Colonic mucosa (tissue), 4 donors: ENCODE data around the gene B4GAT1. TPM values are rescaled to one million over a fixed set of nuclear protein-coding genes. Genes with fewer than 3 reads are reported as not detected.

Source experiments
- DNase-seq: peaks from one replicate; pipeline ENCODE4 v3.0.0-alpha.2; 2020
- H3K27ac ChIP-seq: fragments of 200-600 bp; one replicate; pipeline ENCODE4 v1.8.0; 2021
- H3K27me3 ChIP-seq: fragments of 200-600 bp; one replicate; pipeline ENCODE4 v1.8.0; 2021
- H3K36me3 ChIP-seq: fragments of 200-600 bp; one replicate; pipeline ENCODE4 v1.8.0; 2021
- H3K4me1 ChIP-seq: fragments of 200-600 bp; one replicate; pipeline ENCODE4 v1.8.0; 2021; ENCODE audit warnings: mild to moderate bottlenecking
- H3K4me3 ChIP-seq: fragments of 200-600 bp; one replicate; pipeline ENCODE4 v1.8.0; 2021
- H3K9ac ChIP-seq, 2 donors: one replicate each; pipeline ENCODE4 v1.7.0; 2013; ENCODE audit warnings: control low read depth in 2 of 2, low read depth in 2 of 2, low read length in 2 of 2
- H3K9me3 ChIP-seq: fragments of 200-600 bp; one replicate; pipeline ENCODE4 v1.8.0; 2021
- intact Hi-C: fragments of 100-400 bp; cut with DNase I; formaldehyde crosslinking; loops from one replicate; pipeline ENCODE4 v1.14.1; 2022
- total RNA-seq, 2 donors: library from RNA; stranded (reverse); fragmentation: NEBNext Ultra II Directional in 1 of 2; extraction: Animal tissue kit (Norgen Biotek cat#: 25700) in 1 of 2; gene quantifications; one replicate each; pipeline ENCODE4 v1.2.1, GENCODE V29; 2021
- TF ChIP-seq, protein P1 (sequence below): fragments of 200-600 bp; IDR thresholded peaks from one replicate; pipeline ENCODE4 v1.8.0; 2022; ENCODE audit warnings: antibody characterized with exemption, mild to moderate bottlenecking
- donor health status: healthy.
- donor health status: DM: no; HTN: no; CAD: no.
- donor health status: DM: no; HTN: no; CAD: no.

B4GAT1 gene
- total RNA-seq, 2 donors from 2014 or later, result 14.2 to 20.2 TPM

DNA sequence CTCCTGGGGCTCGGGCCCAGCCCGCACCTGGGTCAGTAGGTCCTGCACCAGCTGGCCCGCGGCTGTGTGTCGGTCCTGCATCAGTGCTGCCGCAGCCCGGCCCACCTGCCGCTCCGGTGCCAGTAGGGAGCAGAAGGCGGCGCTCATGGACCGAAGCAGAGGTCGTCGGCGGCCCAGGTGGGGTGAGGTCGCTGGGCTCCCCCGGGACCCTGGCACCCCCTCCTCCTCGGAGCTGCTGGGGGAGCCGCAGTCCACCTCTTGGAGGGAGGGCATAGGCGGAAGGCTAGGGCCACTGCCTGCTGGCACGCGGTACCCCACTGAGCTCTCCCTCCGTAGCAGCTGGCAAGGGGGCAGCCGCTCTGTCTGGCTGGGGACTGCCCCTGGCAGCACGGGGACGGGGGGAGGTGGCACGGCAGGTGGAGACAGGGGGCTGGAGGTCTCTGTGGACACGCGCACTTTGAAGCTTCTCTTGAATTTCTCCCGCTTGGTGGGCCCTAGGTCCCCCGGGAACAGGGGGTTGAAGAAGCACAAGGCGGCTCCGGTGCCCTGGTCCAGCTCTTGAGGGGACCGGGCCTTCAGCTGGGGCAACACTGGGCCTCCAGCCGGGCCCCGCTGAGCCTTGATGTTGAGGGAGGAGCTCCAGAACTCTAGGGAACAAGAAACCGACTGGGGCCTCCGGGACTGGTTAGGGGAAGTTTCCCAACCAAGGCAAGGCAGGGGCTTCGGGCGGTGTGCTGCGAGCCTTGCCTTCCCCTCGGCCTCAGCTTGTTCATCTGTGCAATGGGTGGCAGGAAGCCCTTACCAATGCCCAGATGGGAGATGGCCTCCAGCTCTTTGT, 12.6 kb downstream of the B4GAT1 start:
- Histone ChIP-seq H3K36me3 (no peaks in the 10 kb centered on the region), H3K4me3 (no peak overlapping the region), H3K27ac (no peak overlapping the region), H3K9ac (peak overlapping the region; percentile 64 to 77), H3K9me3 (no peaks in the 10 kb centered on the region), H3K4me1 (peaks cover 16% of the 10 kb centered on the region), H3K27me3 (no peaks in the 10 kb centered on the region)
- DNase-seq, result no peak
- TF ChIP-seq, protein P1, sequence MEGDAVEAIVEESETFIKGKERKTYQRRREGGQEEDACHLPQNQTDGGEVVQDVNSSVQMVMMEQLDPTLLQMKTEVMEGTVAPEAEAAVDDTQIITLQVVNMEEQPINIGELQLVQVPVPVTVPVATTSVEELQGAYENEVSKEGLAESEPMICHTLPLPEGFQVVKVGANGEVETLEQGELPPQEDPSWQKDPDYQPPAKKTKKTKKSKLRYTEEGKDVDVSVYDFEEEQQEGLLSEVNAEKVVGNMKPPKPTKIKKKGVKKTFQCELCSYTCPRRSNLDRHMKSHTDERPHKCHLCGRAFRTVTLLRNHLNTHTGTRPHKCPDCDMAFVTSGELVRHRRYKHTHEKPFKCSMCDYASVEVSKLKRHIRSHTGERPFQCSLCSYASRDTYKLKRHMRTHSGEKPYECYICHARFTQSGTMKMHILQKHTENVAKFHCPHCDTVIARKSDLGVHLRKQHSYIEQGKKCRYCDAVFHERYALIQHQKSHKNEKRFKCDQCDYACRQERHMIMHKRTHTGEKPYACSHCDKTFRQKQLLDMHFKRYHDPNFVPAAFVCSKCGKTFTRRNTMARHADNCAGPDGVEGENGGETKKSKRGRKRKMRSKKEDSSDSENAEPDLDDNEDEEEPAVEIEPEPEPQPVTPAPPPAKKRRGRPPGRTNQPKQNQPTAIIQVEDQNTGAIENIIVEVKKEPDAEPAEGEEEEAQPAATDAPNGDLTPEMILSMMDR, result no peak
- intact Hi-C loops, result no loop called here

DNA sequence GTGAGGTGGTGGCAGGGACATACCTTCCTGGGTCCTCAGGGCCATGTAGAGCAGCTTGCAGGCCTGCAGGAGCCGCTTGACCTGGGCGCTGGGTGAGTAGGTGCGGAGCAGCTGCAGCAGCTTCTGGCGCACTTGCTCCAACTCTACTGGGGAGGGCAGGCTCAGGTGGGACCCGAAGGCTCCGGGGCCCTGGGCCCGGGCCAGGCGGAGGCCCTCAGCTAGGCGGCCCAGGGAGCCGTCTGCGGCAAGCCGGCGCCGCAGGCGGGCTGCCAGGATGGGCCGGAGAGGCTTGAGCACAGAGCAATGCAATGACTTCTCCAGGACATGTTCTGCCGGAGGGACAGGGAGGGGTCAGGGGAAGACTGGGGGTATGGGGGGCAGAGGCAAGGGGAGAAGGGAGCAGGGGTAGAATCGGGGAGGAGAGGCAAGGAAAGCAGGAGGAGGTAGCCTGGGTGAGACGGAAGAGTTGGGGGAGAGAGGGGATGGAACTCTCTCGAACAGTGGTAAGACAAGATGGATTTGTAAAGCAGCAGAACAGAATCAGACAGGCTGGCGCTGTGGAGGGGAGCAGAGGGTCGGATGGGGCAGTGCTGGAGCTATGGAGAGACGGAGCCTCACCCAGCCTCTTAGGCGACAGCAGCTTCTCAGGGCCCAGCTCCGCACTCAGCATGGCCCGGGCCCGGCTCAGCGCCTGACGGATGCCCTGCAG, 13.4 kb downstream of the B4GAT1 start:
- Histone ChIP-seq H3K9ac (no peak overlapping the region), H3K4me1 (peaks cover 16% of the 10 kb centered on the region), H3K9me3 (no peaks in the 10 kb centered on the region), H3K27me3 (no peaks in the 10 kb centered on the region), H3K27ac (no peak overlapping the region), H3K36me3 (no peaks in the 10 kb centered on the region), H3K4me3 (no peak overlapping the region)
- intact Hi-C loops, result no loop called here
- TF ChIP-seq, protein P1, result no peak
- no peak for DNase-seq

DNA sequence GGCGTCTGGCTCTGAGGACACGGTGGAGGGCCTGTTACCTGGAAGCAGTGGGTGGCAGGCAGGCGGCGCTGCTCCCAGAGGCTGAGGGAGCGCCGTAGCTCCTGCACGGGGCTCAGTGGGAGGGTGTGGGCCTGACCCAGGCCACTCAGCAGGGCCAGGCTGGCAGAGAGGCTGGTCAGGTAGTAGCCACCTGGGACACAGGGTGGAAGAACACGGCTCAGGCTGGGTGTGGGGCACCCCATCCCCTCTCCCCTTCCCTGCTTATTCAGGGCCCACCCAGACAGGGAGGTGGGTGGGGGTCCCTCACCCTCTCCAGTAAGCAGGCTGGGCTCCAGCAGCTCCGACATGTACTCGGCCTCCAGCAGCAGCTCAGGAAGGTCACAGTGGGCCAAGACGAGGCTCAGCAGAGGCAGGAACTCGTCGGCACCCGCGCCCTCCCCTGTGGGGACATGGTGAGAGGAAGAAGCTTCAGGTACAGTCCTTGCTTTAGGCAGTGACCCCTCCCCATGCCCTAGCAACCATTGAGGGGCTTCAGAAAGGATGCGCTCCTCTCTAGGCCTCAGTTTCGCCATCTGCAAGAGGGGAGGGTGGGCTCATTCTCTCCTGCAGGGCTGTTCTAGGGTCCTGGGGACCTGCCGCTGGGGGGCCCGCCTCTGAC, 14.1 kb downstream of the B4GAT1 start:
- no peak overlapping the region for H3K9ac ChIP-seq
- intact Hi-C loops, result no loop called here
- H3K36me3 ChIP-seq, result no peaks in the 10 kb centered on the region
- no peak for DNase-seq
- peaks cover 19% of the 10 kb centered on the region for H3K4me1 ChIP-seq
- H3K4me3 ChIP-seq, result no peak overlapping the region
- H3K27ac ChIP-seq, result no peak overlapping the region
- H3K27me3 ChIP-seq, result no peaks in the 10 kb centered on the region
- no peaks in the 10 kb centered on the region for H3K9me3 ChIP-seq
- TF ChIP-seq, protein P1, result no peak

DNA sequence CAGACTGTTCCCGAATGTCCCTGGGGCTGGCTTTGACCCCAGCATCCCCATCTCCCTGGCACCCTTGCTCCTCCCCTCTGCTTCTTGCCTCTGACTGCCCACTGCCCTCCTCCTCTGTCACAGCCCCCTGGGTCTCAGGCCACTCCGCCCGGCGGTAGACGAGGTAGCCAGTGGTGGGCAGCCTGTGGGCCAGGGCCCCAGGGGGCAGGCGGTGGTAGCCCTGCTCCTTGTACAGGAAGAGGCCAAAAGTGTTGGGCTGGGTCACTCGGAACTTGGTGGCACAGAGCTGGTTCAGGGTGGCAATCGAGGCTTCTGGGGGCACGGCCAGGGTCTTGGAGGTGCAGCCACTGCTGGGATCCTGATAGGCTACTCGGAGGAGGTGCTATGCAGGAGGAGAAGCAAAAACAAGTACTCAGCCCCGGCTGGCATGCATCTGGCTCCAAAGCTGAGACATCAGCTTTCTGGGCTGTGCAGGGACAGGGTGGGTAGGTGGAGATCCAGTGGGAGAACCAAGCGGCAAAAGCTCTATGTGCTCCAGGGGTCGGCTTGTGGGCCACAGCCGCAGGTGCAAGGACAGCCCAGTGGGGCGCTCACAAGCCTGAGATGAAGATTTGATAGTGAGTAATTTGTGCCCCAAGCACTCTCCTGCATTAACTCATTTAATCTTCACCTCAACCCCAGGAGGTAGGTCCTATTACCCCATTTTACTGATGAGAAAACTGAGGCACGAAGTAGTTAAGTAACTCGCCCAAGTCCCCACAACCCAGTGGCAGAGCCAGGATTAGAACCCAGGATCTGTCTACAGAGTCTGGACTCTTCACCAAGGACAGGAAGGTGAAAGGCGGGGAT, 14.8 kb downstream of the B4GAT1 start:
- H3K4me1 ChIP-seq, result peaks cover 24% of the 10 kb centered on the region

More for the DNA sequence above, 14.8 kb downstream of the B4GAT1 start:
- TF ChIP-seq, protein P1, result no peak
- H3K27ac ChIP-seq, result no peak overlapping the region
- H3K9me3 ChIP-seq, result no peaks in the 10 kb centered on the region
- no peak for DNase-seq
- no peaks in the 10 kb centered on the region for H3K36me3 ChIP-seq
- no peak overlapping the region for H3K4me3 ChIP-seq
- H3K9ac ChIP-seq, result no peak overlapping the region
- no peaks in the 10 kb centered on the region for H3K27me3 ChIP-seq
- intact Hi-C loops, result no loop called here
